HG03097 (cell line): ENCODE results near the gene MAMDC2.

Source experiments
- ATAC-seq: cut with Tn5 transposase; IDR thresholded peaks from one replicate; pipeline ENCODE4 v1.9.1; 2021; ENCODE audit not compliant: unreplicated experiment, low FRiP score

Gene MAMDC2

DNA sequence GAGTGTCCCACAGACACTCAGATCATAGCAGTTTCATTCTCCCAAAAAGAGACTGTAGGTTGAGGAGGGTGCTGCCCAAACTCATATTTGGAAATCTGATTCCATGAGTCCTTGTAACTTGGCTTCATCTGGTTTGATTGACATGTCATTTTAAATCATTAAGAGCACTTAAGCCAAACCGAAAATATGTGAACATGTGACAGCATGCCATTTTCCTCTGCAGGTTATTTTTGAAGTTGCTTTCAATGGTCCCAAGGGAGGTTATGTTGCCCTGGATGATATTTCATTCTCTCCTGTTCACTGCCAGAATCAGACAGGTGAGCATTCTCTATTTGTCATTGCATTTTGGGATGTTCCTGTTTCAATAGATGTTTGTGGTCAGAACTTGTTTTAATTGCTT is 87.6 kb downstream of the MAMDC2 start:
- ATAC-seq, result no peak

DNA sequence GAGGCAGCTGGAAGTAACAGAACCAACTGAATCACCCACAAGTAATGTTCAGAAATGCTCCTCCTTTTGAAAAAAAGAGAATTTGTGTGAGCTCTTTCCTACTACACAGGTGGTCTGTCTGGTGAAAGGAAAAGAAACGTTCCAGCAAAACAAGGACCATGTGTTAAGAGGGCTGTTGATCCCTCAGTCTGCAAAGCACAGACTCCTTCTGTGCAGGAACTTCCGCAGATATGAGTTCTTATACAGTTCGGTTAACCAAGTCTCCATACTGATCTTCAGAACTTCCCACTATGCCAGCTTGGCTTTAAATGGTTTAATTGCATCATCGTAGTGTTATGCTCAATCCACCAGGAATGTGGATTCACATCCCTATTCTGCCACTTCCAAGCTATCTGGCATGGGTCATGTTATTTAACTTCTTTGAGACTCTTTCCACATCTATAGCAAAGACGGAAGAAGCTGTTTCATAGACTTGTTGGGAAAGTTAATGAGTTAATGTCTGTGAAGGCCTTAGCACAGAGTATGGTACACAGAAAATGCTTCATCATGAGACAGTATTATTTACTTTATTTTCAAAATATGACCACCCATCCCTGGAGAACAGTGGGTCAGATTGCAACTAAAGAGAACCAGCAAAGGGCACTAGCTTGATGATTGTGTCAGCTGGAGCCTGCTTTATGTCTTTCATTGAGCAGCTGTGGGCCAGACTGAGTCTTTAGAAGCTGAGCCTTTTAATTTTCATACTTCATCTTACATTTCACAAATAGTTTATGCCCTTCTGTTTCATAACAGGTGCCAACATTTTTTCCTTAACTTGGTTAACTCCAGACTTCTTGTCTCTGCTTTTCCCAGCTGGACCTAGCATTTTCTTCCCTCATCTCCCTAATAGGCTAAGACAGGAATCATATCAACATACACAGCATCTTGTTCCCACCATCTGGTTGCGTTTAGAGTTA is 89.9 kb downstream of the MAMDC2 start:
- no peak for ATAC-seq

DNA sequence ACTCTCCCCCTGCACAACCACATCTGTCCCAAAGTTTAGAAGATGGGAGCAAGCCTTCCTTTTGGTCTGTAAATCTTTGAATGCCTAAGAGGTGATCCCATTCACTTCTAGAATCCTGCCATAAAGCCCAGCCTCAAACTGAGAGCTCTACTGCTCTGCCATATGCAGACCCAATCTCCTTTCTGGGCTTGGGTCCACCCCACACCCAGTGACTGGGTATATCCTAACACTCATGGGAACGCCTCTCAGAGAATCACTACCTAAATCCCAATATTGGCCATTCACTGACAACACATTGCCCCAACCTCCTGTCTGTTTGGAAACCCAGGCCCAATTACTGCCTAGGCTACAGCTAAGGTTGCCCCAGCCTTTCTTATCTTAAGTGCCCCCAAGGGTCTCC is 90.7 kb downstream of the MAMDC2 start:
- ATAC-seq, result no peak

DNA sequence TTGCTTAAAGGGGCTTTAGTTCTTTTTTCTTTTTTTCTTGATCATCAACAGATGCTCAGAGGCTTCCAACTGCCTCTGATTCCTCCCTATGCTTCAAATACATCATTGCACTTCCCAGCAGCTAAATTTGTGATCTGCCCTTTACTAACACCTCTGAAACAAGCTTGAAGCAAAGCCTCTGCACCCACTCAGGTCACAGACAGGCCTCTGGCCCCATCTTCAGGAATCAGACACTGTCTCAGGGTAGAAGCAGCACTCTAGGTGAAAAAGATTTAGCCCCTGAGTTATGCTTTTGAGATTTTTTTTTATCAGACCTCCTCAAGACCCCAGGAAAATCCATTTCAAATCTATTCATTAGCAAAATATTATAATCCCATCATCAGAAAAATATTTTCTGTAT is 91.5 kb downstream of the MAMDC2 start:
- ATAC-seq, result no peak

DNA sequence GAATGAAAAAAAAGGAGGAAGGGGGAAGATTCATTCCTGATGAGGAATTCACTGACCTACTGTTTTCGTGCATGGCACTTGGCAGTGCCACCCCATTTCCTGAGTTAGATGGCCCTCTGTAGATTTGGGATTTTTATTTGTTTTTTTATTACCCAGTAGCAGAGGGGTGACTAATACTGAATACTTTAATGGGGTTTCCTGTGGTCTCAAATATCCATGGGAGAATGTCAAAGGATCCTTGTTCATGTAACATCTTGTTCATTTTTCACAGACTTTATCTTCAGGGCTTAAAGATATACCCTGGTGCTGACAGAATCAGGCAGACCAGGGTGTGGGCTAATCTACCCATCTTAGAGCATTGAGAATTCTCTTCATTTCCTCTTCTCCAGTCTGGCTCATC is 93.0 kb downstream of the MAMDC2 start:
- ATAC-seq, result no peak

DNA sequence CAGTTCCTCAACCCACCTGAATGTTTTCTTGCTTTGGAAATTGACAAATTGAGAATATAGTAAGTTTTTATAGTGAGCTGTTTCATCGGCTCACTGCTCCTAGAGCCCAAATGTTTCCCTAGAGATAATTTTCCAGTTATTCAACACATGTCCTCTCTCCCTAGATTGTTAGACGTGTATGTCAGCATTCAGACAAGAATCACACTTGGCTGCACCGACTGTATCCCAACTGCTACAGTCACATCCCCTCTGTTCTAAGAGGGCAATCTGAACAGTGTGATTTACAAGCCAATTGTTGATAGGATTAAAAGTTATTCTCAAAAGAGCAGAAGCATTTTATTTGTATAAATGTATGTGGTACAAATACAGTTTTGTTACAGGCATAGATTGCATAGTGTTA is 93.9 kb downstream of the MAMDC2 start:
- ATAC-seq, result no peak

DNA sequence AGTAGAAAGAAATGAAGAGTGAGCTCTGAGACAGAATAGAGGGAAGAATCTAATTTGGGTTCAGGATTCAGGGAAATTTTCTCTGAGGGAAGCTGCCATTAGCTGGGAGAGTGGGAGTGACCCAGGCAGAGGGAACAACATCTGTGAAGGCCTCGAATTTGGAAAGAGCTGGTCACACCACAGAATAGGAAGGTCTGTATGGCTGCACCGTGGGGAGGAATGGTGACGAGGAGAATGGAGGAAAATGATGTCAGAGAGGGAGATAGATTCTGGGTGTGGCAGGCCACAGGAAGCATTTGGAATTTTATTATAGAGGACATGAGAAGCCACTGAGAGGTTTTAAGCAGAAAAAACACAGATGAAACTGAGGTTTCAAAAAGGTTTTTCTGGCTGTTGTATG is 98.5 kb downstream of the MAMDC2 start:
- no peak for ATAC-seq

DNA sequence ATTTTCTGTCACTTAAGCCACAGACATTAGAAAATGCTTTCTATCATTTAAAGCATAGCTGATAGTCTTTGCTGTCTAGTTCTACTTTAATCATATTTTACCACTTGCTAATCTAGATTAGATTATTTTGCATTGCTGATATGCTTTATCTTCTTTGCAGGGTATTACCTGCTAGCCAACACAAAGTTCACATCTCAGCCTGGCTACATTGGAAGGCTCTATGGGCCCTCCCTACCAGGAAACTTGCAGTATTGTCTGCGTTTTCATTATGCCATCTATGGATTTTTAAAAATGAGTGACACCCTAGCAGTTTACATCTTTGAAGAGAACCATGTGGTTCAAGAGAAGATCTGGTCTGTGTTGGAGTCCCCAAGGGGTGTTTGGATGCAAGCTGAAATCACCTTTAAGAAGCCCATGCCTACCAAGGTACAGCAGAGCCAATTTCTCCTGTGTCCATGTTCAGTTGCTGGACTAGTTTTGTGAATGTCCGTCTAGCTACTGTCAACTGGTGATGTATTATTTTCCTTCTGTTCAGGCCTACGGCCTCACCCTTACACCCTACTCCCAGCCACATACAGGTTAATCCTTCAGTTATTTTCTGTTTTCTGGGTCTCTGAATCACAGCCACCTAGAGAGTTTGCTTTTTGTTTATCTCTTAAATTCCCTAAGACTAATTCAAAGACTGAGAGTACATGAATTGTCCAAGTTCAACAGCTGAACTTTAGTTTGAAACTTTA is 99.9 kb downstream of the MAMDC2 start:
- no peak for ATAC-seq

DNA sequence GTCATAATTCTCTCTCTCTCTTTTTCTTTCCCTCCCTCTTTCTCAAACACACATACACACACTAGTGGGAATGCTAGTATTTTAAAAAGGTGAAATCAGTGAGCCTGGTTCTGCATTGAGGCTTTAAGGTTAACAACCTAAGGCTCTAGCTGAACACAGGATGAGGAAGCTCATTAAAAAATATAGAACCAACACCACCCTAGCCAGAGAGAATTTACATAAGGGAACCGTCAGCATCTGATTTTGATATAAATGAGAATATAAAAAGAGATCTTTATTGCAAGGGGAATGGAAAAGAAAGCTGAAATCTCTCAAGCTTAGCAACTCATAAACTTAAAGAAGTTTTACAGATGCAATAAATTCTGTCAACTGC is 100.5 kb downstream of the MAMDC2 start:
- ATAC-seq, result no peak

DNA sequence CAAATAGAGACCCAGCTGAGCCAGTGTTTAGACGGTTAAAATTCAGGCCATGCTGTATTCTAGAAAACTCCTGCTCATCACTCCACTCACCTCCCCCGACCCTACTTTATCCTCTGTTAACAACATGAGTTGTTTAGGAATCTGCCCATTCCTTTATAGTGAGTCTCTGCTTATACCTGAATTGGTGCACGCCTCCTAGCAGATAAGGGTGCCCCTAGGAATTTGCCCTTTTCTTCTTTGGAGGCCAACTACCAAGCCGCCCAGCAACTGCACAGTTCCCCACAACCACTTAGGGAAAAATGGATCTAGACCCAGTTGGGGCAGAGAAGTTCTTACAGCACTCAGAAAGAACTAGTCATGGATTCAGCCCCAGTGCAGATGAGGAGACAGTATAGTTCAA is 102.3 kb downstream of the MAMDC2 start:
- ATAC-seq, result no peak

DNA sequence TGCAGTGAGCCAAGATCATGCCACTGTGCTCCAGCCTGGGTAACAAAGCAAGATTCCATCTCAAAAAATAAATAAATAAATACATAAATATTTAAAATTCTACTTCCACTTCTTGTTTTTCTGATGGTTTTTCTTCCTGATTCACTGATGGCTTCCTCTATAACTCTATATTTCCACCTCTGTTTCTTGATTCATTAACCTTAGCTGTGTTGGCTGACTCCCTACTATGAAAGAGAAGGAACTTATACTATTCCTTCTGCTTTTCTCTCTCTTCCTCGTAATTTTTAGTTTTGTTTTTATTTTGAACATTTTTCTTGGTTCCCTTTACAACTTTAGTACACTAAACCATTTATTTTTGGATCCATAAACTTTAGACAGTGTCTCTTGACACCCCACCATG is 103.5 kb downstream of the MAMDC2 start:
- ATAC-seq, result no peak

DNA sequence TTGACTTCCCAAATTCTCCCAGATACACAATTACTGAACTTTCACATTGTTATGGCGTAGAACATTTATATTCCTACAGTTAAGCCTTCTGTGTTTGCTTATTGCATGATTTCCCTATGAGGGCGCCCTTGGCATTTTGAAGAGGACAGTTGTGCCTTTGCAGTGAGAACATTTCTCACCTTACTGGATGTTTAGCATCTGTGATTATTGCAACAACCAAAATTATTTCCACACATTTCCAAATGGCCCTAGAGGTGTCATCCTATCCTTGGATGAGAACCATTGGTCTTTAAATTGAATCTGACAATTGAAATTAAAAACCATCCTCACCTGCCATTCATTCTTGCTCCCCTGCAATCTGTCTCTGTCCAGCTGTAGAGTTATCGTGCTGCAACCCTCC is 104.0 kb downstream of the MAMDC2 start:
- no peak for ATAC-seq

DNA sequence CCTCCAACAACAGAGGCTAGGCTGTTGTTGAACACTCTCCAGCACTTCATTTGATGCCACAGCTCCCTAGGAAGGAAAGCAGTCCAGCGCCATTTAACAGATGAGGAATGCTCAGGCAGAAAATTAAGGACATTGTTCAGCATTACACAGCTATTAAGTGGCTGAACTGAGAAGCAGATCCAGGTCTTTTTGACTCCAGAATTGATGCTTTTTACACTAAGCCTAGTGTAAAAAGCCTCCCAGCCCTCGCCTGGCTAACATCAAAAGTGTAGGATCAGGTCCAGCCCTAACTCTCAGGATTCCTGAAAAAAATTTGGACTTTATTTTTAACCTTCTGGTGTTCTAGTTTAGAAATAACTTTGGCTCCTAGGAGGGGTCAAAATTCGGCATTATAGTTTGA is 108.7 kb downstream of the MAMDC2 start:
- no peak for ATAC-seq

DNA sequence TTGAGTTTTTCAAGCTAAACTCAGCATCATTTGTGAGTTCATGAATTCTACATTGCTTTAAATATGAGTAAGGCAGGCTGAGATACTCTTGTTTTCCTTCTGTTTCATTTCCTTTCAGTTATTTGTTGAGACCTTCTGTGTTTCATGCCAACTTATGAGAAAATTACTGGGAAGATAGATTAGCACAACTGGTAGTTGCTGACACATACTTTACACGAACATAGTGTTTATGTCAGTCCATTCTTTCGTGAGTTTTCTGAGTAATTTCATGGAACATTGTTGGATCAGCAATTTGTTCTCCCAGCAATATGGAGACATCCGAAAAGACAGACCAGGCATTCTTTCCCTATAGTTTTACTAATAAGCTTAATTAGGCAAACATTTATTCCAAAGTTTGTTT is 113.1 kb downstream of the MAMDC2 start:
- ATAC-seq, result no peak

DNA sequence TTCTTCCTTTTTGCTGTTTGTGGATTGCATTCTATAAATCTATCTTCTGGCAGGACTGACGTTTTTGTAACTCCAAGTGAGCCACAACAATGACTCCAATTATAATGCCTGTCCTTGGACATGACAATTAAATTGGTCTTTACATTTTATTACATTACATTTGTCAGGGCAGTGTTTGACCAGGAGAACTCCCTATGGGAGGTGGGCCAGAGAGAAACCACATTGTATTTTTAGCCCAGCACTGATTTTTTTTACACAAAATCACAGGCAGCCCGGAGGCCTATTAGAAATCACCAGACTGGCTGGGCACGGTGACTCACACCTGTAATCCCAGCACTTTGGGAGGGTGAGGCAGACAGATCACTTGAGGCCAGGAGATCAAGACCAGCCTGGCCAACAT is 116.0 kb downstream of the MAMDC2 start:
- ATAC-seq, result no peak

DNA sequence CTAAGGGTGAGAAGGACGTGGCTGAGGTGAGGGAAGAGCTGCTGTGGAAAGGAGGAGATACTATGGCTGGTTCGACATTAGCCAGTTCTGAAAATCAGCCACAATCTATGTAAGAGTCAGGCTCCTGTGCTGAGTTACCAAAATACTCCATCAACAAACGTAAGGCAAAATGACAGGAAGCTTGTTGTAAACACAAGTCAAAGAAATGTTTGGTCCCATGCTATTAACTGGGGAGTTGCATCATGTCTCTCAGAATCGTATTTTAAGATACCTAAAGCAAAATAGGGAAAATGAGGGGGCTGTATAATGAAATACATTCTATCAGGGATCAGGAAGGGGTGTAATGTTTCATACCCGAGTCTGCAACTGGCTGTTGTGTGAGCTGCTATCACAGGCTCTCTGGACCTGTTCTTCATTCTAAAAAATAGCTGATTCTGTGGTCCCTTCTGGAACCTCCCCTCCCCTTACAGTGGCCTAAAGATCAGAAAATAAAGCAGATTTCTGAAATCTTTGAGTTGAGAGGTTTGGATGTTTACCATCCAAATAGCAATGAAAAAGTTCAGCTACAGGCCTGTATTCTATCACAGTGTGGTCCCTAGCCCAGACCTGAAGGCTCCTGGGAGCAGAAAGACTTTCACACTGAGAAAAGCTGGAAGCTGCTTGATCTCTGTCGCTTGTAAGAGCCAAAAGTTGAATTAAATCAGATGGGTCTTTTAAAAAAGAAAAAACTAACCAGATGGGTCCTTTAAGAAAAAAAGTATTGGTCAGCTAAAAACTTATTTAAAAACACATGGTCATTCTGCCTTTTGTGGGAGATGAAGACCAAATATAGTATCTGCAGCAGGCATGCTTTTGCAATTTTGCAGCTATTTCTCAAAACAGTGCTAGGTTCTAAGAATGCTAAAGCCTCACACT is 117.3 kb downstream of the MAMDC2 start:
- ATAC-seq, result no peak

DNA sequence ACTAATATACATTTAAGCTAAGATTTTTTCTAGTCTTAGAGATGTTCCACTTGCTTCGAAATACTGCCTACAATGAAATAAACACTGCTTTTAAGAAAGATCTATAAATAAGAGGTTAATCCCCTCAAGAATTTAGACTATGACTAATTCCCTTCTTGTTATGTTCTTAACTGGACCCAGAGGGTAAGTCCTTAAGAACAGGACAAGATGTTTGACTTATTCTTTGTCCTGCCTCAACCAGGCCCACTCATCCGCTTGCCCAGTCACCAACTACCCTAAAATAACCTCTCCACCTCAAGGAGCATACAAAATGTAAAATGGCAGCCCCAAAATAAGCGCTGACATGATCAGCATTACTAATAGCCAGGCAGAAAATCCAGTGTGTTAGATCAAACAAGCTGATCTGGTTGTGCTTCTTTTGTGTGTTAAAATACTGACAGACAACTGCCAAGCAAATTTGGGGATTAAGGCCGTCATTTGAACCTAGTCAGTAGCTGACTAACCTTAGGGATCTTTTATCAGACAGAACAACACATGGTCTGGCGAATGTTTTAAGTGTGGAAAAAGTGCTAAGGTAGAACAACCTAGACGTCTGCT is 121.5 kb downstream of the MAMDC2 start:
- no peak for ATAC-seq

DNA sequence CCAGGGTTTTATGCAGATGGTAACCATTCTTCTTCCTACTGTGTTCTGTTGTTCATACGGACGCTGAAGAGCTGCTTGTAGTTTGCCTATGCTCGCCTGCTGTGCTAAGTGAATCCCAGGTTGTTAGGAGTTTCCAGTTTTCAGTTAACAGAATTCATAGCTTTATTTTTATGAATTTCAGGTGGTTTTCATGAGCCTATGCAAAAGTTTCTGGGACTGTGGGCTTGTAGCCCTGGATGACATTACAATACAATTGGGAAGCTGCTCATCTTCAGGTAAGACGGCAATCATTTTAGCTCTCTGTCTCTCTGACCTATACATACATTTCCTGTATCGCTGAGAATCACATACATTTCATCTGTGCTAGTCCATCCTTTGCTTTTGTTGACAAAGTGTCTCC is 124.9 kb downstream of the MAMDC2 start:
- ATAC-seq, result no peak

DNA sequence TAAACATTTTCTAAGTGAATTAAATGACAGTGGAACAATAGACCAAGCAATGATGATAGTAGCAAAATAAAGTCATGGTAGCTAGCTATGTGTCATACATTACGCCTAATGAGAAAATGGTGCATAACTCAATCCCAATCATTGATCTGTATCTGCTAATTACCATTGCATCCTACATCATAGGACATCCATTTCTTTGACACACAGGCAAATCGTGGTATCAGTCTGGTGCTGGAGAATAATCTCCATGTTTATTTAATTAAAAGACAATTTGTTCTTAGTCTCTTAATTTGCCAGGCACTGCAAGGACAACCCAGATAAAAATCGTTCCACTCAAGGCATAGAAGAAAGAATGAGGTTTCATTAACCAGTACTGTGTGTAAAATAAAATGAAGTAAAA is 125.6 kb downstream of the MAMDC2 start:
- no peak for ATAC-seq

DNA sequence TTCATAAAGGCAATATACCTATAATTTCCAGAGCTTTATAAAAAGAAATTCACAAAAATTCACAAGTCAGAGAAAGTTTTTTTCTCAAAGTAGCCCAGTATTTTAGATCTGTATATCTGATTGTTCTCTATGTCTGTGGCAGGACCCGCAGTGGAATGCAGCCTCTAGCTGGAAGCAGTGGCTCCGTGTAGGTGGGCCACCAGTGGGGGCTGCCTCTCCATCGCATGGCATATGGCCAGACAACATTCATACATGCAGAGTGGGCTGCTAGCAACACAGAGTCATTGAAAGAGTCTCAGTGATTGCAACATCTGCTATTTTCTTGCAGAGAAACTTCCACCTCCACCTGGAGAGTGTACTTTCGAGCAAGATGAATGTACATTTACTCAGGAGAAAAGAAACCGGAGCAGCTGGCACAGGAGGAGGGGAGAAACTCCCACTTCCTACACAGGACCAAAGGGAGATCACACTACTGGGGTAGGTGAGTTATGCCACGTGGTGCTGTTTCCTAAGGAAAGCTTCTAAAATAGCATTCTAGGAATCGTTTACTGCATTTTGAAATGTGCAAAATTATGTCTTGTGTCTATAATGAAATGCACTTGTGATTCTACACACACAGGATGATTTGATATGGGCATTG is 126.6 kb downstream of the MAMDC2 start:
- no peak for ATAC-seq
